CD4-positive, alpha-beta T cell treated with Interleukin-17A for 4 hours (primary cell): ENCODE measurements around the gene PLD1.
"Not testable (repeated sequence)": the region's sequence is repeated elsewhere in the genome, so short reads cannot be mapped to it uniquely, and the experiment has no call there.

ENCODE experiments used
- DNase-seq: peaks from one replicate; pipeline ENCODE4 v3.0.0-alpha.2; 2020; ENCODE audit warnings: mixed read lengths

Gene PLD1

GRCh38 chr3:171836855-171837254 lies 26.6 kb upstream of the PLD1 start:
- DNase-seq: no peak

- DNase-seq: no peak
Observed at GRCh38 chr3:171835613-171836012, 25.3 kb upstream of the PLD1 start.

GRCh38 chr3:171835116-171835515 lies 24.8 kb upstream of the PLD1 start:
- DNase-seq: no peak

GRCh38 chr3:171834461-171834801 lies 24.1 kb upstream of the PLD1 start:
- DNase-seq: no peak

GRCh38 chr3:171833789-171834460 lies 23.6 kb upstream of the PLD1 start:
- no peak for DNase-seq

GRCh38 chr3:171832989-171833388 lies 22.7 kb upstream of the PLD1 start:
- no peak for DNase-seq

GRCh38 chr3:171831936-171832335 lies 21.7 kb upstream of the PLD1 start:
- DNase-seq: no peak

- no peak for DNase-seq
Observed at GRCh38 chr3:171830518-171830875, 20.2 kb upstream of the PLD1 start.

GRCh38 chr3:171829841-171830517 lies 19.7 kb upstream of the PLD1 start:
- DNase-seq: peak; percentile 11

GRCh38 chr3:171828902-171829770 lies 18.9 kb upstream of the PLD1 start:
- DNase-seq: no peak

GRCh38 chr3:171827836-171828458 lies 17.7 kb upstream of the PLD1 start:
- DNase-seq: no peak

- no peak for DNase-seq
Observed at GRCh38 chr3:171827385-171827784, 17.1 kb upstream of the PLD1 start.

- DNase-seq: no peak
Observed at GRCh38 chr3:171825222-171825828, 15.0 kb upstream of the PLD1 start.

- DNase-seq: no peak
Observed at GRCh38 chr3:171824824-171825221, 14.5 kb upstream of the PLD1 start.

- DNase-seq: no peak
Observed at GRCh38 chr3:171824116-171824515, 13.8 kb upstream of the PLD1 start.

GRCh38 chr3:171822431-171823106 lies 12.3 kb upstream of the PLD1 start:
- DNase-seq: no peak

GRCh38 chr3:171821778-171822358 lies 11.6 kb upstream of the PLD1 start:
- no peak for DNase-seq

- no peak for DNase-seq
Observed at GRCh38 chr3:171821044-171821443, 10.8 kb upstream of the PLD1 start.

GRCh38 chr3:171817074-171817800 lies 7.0 kb upstream of the PLD1 start:
- DNase-seq: no peak

- no peak for DNase-seq
Observed at GRCh38 chr3:171815973-171816595, 5.8 kb upstream of the PLD1 start.

GRCh38 chr3:171814662-171815061 lies 4.4 kb upstream of the PLD1 start:
- DNase-seq: not testable (repeated sequence)
